Panc1 (cell line): Measurements from ENCODE around the gene NPHP1. TPM values are rescaled to one million over a fixed set of nuclear protein-coding genes. Genes with fewer than 3 reads are reported as not detected.

ENCODE experiments used
- ATAC-seq: fragments of 200-7000 bp; cut with Tn5 transposase; 2 replicates; pipeline ENCODE4 v1.9.1; 2020; ENCODE audit warnings: mild to moderate bottlenecking, moderate library complexity
- BruUV-seq: library from RNA; stranded (reverse); fragments of 400-500 nt; replicated peaks from 2 replicates; lab custom pipeline; 2021; lab: Mats Ljungman, UMichigan
- CTCF ChIA-PET: fragments of 300-600 bp; sonication (Branson Sonifier 250); formaldehyde crosslinking; loops from one replicate; lab custom pipeline; 2022; ENCODE audit warnings: antibody characterized with exemption; lab: Charles Lee
- POLR2A ChIA-PET: fragments of 300-600 bp; sonication (Branson Sonifier 250); formaldehyde crosslinking; loops from one replicate; lab custom pipeline; 2022; ENCODE audit warnings: antibody characterized with exemption; lab: Charles Lee
- DNase-seq: peaks from one replicate; pipeline ENCODE4 v3.0.0-alpha.2; 2010; ENCODE audit warnings: low read depth, low spot score
- H3K27ac ChIP-seq: 2 replicates; pipeline ENCODE4 v1.5.1; 2011; ENCODE audit warnings: mild to moderate bottlenecking, low read length, inconsistent platforms
- H3K27me3 ChIP-seq: fragments of 200-500 bp; sonication (Bioruptor generic); 2 replicates; pipeline ENCODE4 v1.6.0; 2014; ENCODE audit warnings: low read length, inconsistent platforms; ENCODE audit not compliant: control insufficient read depth, insufficient read depth
- H3K36me3 ChIP-seq: fragments of 200-500 bp; sonication (Bioruptor generic); 2 replicates; pipeline ENCODE4 v1.5.1; 2014; ENCODE audit warnings: inconsistent platforms, mild to moderate bottlenecking, low read length, moderate library complexity; ENCODE audit not compliant: control insufficient read depth, insufficient read depth
- H3K4me1 ChIP-seq: 2 replicates; pipeline ENCODE4 v1.5.1; 2011; ENCODE audit warnings: inconsistent platforms, mild to moderate bottlenecking, low read length, moderate library complexity; ENCODE audit not compliant: control insufficient read depth, insufficient read depth
- H3K4me3 ChIP-seq, 2 experiments: 2 replicates each; pipeline ENCODE4 v1.5.1; 2011 to 2012; ENCODE audit warnings: low read depth in 2 of 2, low read length in 2 of 2, mild to moderate bottlenecking in 2 of 2, inconsistent platforms in 1 of 2, moderate library complexity in 1 of 2
- H3K9me3 ChIP-seq: fragments of 200-500 bp; sonication (Bioruptor generic); 2 replicates; pipeline ENCODE4 v1.5.1; 2014; ENCODE audit warnings: low read depth, mild to moderate bottlenecking, inconsistent platforms, low read length, moderate library complexity; ENCODE audit not compliant: control insufficient read depth, insufficient read depth
- POLR2AphosphoS5 ChIP-seq: IDR thresholded peaks from 2 replicates; pipeline ENCODE4 v1.6.1; 2012; ENCODE audit warnings: mild to moderate bottlenecking, low read depth, low read length, moderate library complexity
- SIN3A ChIP-seq: IDR thresholded peaks from 2 replicates; pipeline ENCODE4 v1.6.1; 2012; ENCODE audit warnings: low read depth, mild to moderate bottlenecking, low read length, moderate library complexity, borderline replicate concordance; ENCODE audit not compliant: insufficient read depth
- TCF7L2 ChIP-seq: IDR thresholded peaks from 2 replicates; pipeline ENCODE4 v1.6.1; 2011; ENCODE audit warnings: mild to moderate bottlenecking, low read depth, low read length, inconsistent platforms
- in situ Hi-C: cut with HindIII; loops from 2 replicates; pipeline ENCODE4 v1.10.0; 2016; ENCODE audit warnings: low sequenced_read_pairs, low pct_unique_long_range_greater_than_20kb
- intact Hi-C: fragments of 100-400 bp; cut with micrococcal nuclease; formaldehyde crosslinking; loops from one replicate; pipeline ENCODE4 v1.10.0; 2022; ENCODE audit not compliant: unreplicated experiment
- total RNA-seq: library from RNA; stranded (reverse); gene quantifications from one replicate; pipeline ENCODE4 v1.2.1, GENCODE V29; 2021; ENCODE audit not compliant: unreplicated experiment
- TF ChIP-seq, protein P1 (sequence below), 2 experiments: IDR thresholded peaks; 2 replicates each; pipeline ENCODE4 v1.6.1; 2011 to 2012; ENCODE audit warnings: low read depth in 2 of 2, control low read depth in 1 of 2, low read length in 1 of 2, mild to moderate bottlenecking in 1 of 2, moderate library complexity in 1 of 2; ENCODE audit not compliant: insufficient read depth in 1 of 2
- TF ChIP-seq, protein P2 (sequence below): fragments of 450-650 bp; IDR thresholded peaks from 2 replicates; pipeline ENCODE4 v1.5.1; 2017; ENCODE audit warnings: mild to moderate bottlenecking

NPHP1 gene
- total RNA-seq, 1 experiment from 2014 or later = 7.2 TPM

DNA sequence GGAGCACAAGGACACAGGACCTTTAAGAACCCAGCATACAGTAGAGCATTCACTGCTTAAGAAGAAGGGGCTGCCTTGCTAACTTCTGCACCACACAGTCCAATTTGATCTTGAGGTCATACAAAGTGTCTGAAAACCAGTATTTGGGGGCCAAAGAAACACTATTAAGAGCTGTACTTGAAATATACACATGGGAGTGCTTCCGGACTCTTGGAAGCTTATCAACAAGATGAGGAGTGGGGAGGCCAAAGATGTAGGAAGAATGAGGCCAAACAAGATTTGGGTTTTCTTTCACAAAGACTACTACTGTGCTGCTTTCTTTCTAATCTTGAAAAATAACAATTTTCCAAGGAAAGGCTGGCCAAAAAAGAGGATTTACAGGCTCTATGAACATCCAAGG, 64.4 kb downstream of the NPHP1 start:
- ChIA-PET CTCF (interaction anchor here (0.8 kb wide), 1 partner anchor 17 kb away, joined by 3 read pairs; no protein-coding TSS in a partner anchor), POLR2A (no interaction called here)
- ATAC-seq (no peak), DNase-seq (no peak)
- Histone ChIP-seq H3K36me3 (no peaks in the 10 kb centered on the region), H3K27me3 (no peaks in the 10 kb centered on the region), H3K9me3 (no peaks in the 10 kb centered on the region), H3K4me1 (no peaks in the 10 kb centered on the region), H3K27ac (no peak overlapping the region), H3K4me3 (no peak overlapping the region)
- in situ Hi-C loops (no loop called here), intact Hi-C loops (no loop called here)
- TF ChIP-seq, protein P1, sequence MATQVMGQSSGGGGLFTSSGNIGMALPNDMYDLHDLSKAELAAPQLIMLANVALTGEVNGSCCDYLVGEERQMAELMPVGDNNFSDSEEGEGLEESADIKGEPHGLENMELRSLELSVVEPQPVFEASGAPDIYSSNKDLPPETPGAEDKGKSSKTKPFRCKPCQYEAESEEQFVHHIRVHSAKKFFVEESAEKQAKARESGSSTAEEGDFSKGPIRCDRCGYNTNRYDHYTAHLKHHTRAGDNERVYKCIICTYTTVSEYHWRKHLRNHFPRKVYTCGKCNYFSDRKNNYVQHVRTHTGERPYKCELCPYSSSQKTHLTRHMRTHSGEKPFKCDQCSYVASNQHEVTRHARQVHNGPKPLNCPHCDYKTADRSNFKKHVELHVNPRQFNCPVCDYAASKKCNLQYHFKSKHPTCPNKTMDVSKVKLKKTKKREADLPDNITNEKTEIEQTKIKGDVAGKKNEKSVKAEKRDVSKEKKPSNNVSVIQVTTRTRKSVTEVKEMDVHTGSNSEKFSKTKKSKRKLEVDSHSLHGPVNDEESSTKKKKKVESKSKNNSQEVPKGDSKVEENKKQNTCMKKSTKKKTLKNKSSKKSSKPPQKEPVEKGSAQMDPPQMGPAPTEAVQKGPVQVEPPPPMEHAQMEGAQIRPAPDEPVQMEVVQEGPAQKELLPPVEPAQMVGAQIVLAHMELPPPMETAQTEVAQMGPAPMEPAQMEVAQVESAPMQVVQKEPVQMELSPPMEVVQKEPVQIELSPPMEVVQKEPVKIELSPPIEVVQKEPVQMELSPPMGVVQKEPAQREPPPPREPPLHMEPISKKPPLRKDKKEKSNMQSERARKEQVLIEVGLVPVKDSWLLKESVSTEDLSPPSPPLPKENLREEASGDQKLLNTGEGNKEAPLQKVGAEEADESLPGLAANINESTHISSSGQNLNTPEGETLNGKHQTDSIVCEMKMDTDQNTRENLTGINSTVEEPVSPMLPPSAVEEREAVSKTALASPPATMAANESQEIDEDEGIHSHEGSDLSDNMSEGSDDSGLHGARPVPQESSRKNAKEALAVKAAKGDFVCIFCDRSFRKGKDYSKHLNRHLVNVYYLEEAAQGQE (IDR thresholded peaks at IDR 0.05; ENCODE audit: insufficient read depth in 1 of 2, low read depth in 2 of 2, low read length in 1 of 2) = no peak
- TF ChIP-seq SIN3A = no peak
- TF ChIP-seq, protein P2, sequence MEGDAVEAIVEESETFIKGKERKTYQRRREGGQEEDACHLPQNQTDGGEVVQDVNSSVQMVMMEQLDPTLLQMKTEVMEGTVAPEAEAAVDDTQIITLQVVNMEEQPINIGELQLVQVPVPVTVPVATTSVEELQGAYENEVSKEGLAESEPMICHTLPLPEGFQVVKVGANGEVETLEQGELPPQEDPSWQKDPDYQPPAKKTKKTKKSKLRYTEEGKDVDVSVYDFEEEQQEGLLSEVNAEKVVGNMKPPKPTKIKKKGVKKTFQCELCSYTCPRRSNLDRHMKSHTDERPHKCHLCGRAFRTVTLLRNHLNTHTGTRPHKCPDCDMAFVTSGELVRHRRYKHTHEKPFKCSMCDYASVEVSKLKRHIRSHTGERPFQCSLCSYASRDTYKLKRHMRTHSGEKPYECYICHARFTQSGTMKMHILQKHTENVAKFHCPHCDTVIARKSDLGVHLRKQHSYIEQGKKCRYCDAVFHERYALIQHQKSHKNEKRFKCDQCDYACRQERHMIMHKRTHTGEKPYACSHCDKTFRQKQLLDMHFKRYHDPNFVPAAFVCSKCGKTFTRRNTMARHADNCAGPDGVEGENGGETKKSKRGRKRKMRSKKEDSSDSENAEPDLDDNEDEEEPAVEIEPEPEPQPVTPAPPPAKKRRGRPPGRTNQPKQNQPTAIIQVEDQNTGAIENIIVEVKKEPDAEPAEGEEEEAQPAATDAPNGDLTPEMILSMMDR = no peak
- TF ChIP-seq POLR2AphosphoS5 = no peak
- no peak for TF ChIP-seq TCF7L2
- BruUV-seq = no TSS peak

DNA sequence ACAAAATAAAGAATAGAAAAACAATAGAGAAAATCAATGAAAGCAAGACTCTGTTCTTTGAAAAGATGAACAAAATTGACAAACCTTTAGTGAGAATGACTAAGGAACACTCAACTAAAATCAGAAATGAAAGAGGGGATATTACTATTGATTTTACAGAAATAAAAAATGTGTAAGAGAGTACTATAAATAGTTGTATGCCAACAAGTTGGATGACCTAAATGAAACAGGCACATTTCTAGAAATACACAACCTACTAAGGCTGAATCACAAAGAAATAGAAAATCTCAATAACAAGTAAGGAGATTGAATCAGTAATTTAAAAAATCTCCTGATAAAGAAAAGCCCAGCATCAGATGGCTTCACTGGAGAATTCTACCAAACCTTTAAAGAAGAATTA, 70.8 kb downstream of the NPHP1 start:
- CTCF ChIA-PET = no interaction called here
- POLR2A ChIA-PET = no interaction called here
- H3K36me3 ChIP-seq = no peaks in the 10 kb centered on the region
- H3K27me3 ChIP-seq = no peaks in the 10 kb centered on the region
- in situ Hi-C loops = no loop called here
- no peak overlapping the region for H3K27ac ChIP-seq
- BruUV-seq = no TSS peak
- no peak overlapping the region for H3K4me3 ChIP-seq
- H3K9me3 ChIP-seq = peaks cover 12% of the 10 kb centered on the region; the same call in 1 of the 2 replicates
- H3K4me1 ChIP-seq = no peaks in the 10 kb centered on the region
- no peak for ATAC-seq
- no peak for DNase-seq
- intact Hi-C loops = no loop called here
- no peak for TF ChIP-seq SIN3A
- no peak for TF ChIP-seq TCF7L2
- TF ChIP-seq, protein P2 = no peak
- TF ChIP-seq, protein P1 (IDR thresholded peaks at IDR 0.05; ENCODE audit: insufficient read depth in 1 of 2, low read depth in 2 of 2, low read length in 1 of 2) = no peak
- TF ChIP-seq POLR2AphosphoS5 = no peak
